GM12878 (cell line): ENCODE results near the gene SEPTIN7. TPM values are rescaled to one million over a fixed set of nuclear protein-coding genes. Genes with fewer than 3 reads are reported as not detected.

Source experiments
- ATF2 ChIP-seq: IDR thresholded peaks from 2 replicates; pipeline ENCODE4 v1.6.1; 2012; ENCODE audit warnings: low read length, inconsistent platforms
- KAT2A ChIP-seq: conservative IDR thresholded peaks from 2 replicates; pipeline ENCODE4 v1.6.1; 2011; ENCODE audit warnings: low read depth, low read length; ENCODE audit not compliant: control insufficient read depth
- NR2C1 ChIP-seq: fragments of 450-650 bp; IDR thresholded peaks from 2 replicates; pipeline ENCODE4 v1.6.1; 2017; ENCODE audit warnings: antibody characterized with exemption, mild to moderate bottlenecking, moderate library complexity
- NR2C2 ChIP-seq: IDR thresholded peaks from 2 replicates; pipeline ENCODE4 v1.6.1; 2011; ENCODE audit warnings: borderline replicate concordance, low read depth; ENCODE audit not compliant: control insufficient read depth, insufficient read length
- PAX5 ChIP-seq: IDR thresholded peaks from 2 replicates; pipeline ENCODE4 v1.6.1; 2011; ENCODE audit warnings: low read depth, low read length, borderline replicate concordance
- PAX8 ChIP-seq: fragments of 450-650 bp; IDR thresholded peaks from 2 replicates; pipeline ENCODE4 v1.6.1; 2017; ENCODE audit warnings: mild to moderate bottlenecking, moderate library complexity
- RCOR1 ChIP-seq: conservative IDR thresholded peaks from 2 replicates; pipeline ENCODE4 v1.6.1; 2012; ENCODE audit warnings: low read depth, low read length, improper control_type of control experiment
- ZNF24 ChIP-seq: fragments of 450-650 bp; IDR thresholded peaks from 2 replicates; pipeline ENCODE4 v1.6.1; 2017; ENCODE audit warnings: antibody characterized with exemption, mild to moderate bottlenecking
- polyA plus RNA-seq, 11 experiments: library from polyadenylated mRNA; depleted of rRNA in 4 of 11; unstranded in 6 of 11; stranded (reverse) in 5 of 11; fragments of >200 nt; fragmentation: Nextera tagmentation in 4 of 11; fragmentation: Illumina TruSeq in 1 of 11; extraction: Ambion mirVana in 4 of 11; extraction: Trizol in 1 of 11; gene quantifications; 1 replicate in 1 of 11; 2 replicates in 10 of 11; pipeline versions ENCODE4 v1.2.1 to v1.2.3, GENCODE V29; 2011 to 2016; ENCODE audit warnings: inconsistent platforms in 2 of 11, missing spikeins in 2 of 11, low read depth in 1 of 11
- total RNA-seq, 4 experiments: library from RNA; depleted of rRNA in 3 of 4; stranded (reverse); fragments of >200 nt in 3 of 4; fragmentation: Illumina TruSeq in 1 of 4; extraction: Trizol in 1 of 4; gene quantifications; 2 replicates each; pipeline versions ENCODE4 v1.2.1 to v1.2.3, GENCODE V29; 2013 to 2021
- TF ChIP-seq, protein P1 (sequence below), 3 experiments: IDR thresholded peaks in 2 of 3; conservative IDR thresholded peaks in 1 of 3; 2 replicates each; pipeline ENCODE4 v1.5.1; 2011; ENCODE audit warnings: low read depth in 3 of 3, low read length in 3 of 3, mild to moderate bottlenecking in 3 of 3, control low read depth in 2 of 3, moderate library complexity in 2 of 3, inconsistent platforms in 1 of 3, mixed read lengths in 1 of 3; ENCODE audit not compliant: control insufficient read depth in 2 of 3, insufficient read depth in 1 of 3; ENCODE audit errors: extremely low read depth in 1 of 3

Gene SEPTIN7
- total and polyA plus RNA-seq, 10 of the 15 experiments (the other 5 are each of a cell fraction or from before 2014, with no cell fraction given), result 176 to 787 (median 437) TPM

DNA sequence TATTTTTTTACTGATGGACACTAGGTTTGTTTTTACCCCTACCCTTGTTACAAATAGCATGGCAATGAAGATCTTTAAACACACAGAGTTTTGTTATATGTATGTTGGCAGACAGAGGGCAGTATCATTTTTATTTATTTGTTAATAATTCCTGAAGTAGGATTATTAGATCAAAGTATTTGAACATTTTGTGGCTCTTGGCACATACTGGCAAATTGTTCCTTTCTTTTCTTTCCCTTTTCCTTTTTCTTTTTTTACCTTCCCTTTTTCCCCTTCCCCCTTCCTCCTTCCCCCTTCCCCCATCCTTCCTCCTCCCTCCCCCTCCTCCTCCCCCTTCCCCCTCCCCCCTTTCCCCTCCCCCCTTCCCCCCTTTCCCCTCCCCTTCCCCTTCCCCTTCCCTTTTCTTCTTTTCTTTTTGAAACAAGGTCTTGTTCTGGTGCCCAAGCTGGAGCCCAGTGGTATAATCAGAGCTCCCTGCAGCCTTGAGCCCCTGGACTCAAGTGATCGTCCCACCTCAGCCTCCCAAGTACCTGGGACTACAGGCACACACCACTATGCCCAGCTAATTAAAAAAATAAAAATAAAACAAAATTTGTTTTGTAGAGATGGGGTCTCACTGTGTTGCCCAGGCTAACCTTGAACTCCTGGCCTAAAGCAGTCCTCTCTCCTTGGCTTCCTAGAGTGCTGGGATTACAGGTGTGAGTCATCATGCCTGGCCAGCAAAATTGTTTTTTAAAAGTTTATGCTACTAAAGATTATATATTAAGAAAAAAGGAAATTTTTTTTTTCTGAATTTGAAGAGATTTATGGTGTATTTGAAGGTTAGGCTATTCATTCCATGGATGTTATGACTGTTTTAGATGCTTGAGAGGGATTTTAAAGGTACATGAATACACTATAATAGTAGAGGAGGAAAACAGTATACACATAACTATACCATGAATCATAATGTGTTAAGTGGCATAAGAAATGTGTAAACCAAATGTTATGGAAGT lies 39.3 kb downstream of the SEPTIN7 start (continued):
- TF ChIP-seq, protein P1, sequence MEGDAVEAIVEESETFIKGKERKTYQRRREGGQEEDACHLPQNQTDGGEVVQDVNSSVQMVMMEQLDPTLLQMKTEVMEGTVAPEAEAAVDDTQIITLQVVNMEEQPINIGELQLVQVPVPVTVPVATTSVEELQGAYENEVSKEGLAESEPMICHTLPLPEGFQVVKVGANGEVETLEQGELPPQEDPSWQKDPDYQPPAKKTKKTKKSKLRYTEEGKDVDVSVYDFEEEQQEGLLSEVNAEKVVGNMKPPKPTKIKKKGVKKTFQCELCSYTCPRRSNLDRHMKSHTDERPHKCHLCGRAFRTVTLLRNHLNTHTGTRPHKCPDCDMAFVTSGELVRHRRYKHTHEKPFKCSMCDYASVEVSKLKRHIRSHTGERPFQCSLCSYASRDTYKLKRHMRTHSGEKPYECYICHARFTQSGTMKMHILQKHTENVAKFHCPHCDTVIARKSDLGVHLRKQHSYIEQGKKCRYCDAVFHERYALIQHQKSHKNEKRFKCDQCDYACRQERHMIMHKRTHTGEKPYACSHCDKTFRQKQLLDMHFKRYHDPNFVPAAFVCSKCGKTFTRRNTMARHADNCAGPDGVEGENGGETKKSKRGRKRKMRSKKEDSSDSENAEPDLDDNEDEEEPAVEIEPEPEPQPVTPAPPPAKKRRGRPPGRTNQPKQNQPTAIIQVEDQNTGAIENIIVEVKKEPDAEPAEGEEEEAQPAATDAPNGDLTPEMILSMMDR (IDR thresholded peaks at IDR 0.05 in 2 of 3, conservative IDR thresholded peaks at IDR 0.05 in 1 of 3; ENCODE audit: control insufficient read depth in 2 of 3, extremely low read depth in 1 of 3, insufficient read depth in 1 of 3, low read depth in 3 of 3, low read length in 3 of 3), result no peak
- TF ChIP-seq PAX8, result no peak
- TF ChIP-seq NR2C2, result no peak
- TF ChIP-seq ATF2, result no peak
- no peak for TF ChIP-seq NR2C1
- TF ChIP-seq ZNF24, result no peak
- TF ChIP-seq KAT2A, result no peak
- no peak for TF ChIP-seq PAX5
- TF ChIP-seq RCOR1, result no peak
